ENCODE data around the gene NAIF1. TPM values are rescaled to one million over a fixed set of nuclear protein-coding genes. Genes with fewer than 3 reads are reported as not detected.

Gene NAIF1
- total RNA-seq, 1 experiment from 2014 or later: 11.0 TPM

DNA sequence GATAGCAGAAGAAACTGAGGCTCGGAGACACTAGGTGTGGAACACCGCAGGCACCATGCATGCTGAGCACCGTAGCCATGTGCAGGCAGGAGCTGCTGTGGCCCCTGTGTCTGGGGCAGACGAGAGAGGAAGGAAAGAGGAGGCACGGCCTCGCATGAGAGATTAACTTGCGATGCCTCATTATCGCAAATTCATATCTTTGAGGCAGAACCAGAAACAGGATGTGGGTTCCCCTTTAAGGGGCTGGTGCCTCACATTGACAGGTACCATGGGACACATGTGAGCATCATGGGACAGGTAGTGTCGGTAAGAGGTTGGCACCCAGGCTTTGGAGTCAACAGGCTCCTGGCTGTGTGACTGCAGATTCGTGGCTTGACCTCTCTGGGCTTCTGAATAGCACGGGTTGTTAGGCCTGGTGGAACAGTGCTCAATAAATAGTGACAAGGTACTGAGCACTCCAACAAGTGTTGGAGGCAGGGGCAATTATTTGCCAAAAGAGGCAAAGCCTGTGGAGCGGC lies 40.8 kb downstream of the NAIF1 start:
- TF ChIP-seq CEBPB (IDR thresholded peaks at IDR 0.05; ENCODE audit: low read depth) (no peak), YY1 (IDR thresholded peaks at IDR 0.05; ENCODE audit: extremely low read depth, insufficient replicate concordance, low read depth, low read length) (no peak)
- TF ChIP-seq, protein P1, sequence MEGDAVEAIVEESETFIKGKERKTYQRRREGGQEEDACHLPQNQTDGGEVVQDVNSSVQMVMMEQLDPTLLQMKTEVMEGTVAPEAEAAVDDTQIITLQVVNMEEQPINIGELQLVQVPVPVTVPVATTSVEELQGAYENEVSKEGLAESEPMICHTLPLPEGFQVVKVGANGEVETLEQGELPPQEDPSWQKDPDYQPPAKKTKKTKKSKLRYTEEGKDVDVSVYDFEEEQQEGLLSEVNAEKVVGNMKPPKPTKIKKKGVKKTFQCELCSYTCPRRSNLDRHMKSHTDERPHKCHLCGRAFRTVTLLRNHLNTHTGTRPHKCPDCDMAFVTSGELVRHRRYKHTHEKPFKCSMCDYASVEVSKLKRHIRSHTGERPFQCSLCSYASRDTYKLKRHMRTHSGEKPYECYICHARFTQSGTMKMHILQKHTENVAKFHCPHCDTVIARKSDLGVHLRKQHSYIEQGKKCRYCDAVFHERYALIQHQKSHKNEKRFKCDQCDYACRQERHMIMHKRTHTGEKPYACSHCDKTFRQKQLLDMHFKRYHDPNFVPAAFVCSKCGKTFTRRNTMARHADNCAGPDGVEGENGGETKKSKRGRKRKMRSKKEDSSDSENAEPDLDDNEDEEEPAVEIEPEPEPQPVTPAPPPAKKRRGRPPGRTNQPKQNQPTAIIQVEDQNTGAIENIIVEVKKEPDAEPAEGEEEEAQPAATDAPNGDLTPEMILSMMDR (IDR thresholded peaks at IDR 0.05 in 2 of 3, conservative IDR thresholded peaks at IDR 0.05 in 1 of 3; ENCODE audit: borderline replicate concordance in 1 of 3, insufficient read depth in 1 of 3, low read depth in 2 of 3, low read length in 2 of 3): no peak
- TF ChIP-seq, protein P2, sequence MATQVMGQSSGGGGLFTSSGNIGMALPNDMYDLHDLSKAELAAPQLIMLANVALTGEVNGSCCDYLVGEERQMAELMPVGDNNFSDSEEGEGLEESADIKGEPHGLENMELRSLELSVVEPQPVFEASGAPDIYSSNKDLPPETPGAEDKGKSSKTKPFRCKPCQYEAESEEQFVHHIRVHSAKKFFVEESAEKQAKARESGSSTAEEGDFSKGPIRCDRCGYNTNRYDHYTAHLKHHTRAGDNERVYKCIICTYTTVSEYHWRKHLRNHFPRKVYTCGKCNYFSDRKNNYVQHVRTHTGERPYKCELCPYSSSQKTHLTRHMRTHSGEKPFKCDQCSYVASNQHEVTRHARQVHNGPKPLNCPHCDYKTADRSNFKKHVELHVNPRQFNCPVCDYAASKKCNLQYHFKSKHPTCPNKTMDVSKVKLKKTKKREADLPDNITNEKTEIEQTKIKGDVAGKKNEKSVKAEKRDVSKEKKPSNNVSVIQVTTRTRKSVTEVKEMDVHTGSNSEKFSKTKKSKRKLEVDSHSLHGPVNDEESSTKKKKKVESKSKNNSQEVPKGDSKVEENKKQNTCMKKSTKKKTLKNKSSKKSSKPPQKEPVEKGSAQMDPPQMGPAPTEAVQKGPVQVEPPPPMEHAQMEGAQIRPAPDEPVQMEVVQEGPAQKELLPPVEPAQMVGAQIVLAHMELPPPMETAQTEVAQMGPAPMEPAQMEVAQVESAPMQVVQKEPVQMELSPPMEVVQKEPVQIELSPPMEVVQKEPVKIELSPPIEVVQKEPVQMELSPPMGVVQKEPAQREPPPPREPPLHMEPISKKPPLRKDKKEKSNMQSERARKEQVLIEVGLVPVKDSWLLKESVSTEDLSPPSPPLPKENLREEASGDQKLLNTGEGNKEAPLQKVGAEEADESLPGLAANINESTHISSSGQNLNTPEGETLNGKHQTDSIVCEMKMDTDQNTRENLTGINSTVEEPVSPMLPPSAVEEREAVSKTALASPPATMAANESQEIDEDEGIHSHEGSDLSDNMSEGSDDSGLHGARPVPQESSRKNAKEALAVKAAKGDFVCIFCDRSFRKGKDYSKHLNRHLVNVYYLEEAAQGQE (IDR thresholded peaks at IDR 0.05; ENCODE audit: low read depth): no peak
- Histone ChIP-seq H3K4me1 (ENCODE audit: control insufficient read depth in 1 of 2, insufficient read depth in 2 of 2, low read length in 2 of 2) (peaks cover 0 to 24% of the 10 kb centered on the region in 2 experiments; a peak in 2 of 4 replicates), H3K27me3 (ENCODE audit: insufficient read depth, low read length) (no peaks in the 10 kb centered on the region), H3K9me2 (ENCODE audit: insufficient read depth) (no peaks in the 10 kb centered on the region), H3K9ac (ENCODE audit: low read length) (no peak overlapping the region), H3K36me3 (ENCODE audit: control insufficient read depth in 1 of 2, insufficient read depth in 2 of 2, low read length in 2 of 2) (no peaks in the 10 kb centered on the region), H3K4me2 (ENCODE audit: low read length) (no peak overlapping the region), H2AFZ (ENCODE audit: low read depth, low read length, poor library complexity, severe bottlenecking) (no peak overlapping the region), H3K27ac (ENCODE audit: low read depth, low read length) (no peak overlapping the region), H4K20me1 (ENCODE audit: insufficient read depth) (no peaks in the 10 kb centered on the region), H3K4me3 (replicated peaks in 1 of 2; ENCODE audit: low read depth in 1 of 2, low read length in 2 of 2) (no peak overlapping the region), H3K9me3 (ENCODE audit: control insufficient read depth in 1 of 2, insufficient read depth in 1 of 2, low read depth in 1 of 2, low read length in 2 of 2) (no peaks in the 10 kb centered on the region), H3K79me2 (ENCODE audit: insufficient read depth, low read length) (no peaks in the 10 kb centered on the region)
- no peak for DNase-seq (ENCODE audit: low read depth, low spot score)
- intact Hi-C loops (cut with micrococcal nuclease): no loop called here
- ChIA-PET CTCF (no interaction called here), POLR2A (interaction anchor here (0.9 kb wide), 1 partner anchor 20 kb away, joined by 3 read pairs; no protein-coding TSS in a partner anchor), RAD21 (ENCODE audit: low non-redundant PET in 1 of 2, low total read pairs in 2 of 2, uncharacterized antibody in 2 of 2, unreplicated experiment in 2 of 2) (no interaction called here)
- 0 out of 2 replicates have a peak, but pooled peaks have one; percentile 7 for ATAC-seq
- BruUV-seq (replicated peaks): no TSS peak

Data from HCT116 (cell line).